B cell (primary cell): Measurements from ENCODE around the gene CAMK2B. TPM values are rescaled to one million over a fixed set of nuclear protein-coding genes. Genes with fewer than 3 reads are reported as not detected.

Experiments
- ATAC-seq: fragments of 200-7000 bp; cut with Tn5 transposase; one replicate; pipeline ENCODE4 v1.10.0; 2021; ENCODE audit warnings: low read depth, mild to moderate bottlenecking, moderate number of reproducible peaks, moderate library complexity
- CTCF ChIA-PET: fragments of 350-600 bp; sonication (Branson Sonifier 250); formaldehyde crosslinking; loops from one replicate; lab custom pipeline; 2021; ENCODE audit warnings: antibody characterized with exemption, inconsistent platforms; lab: Charles Lee
- POLR2A ChIA-PET: fragments of 350-600 bp; sonication (Branson Sonifier 250); formaldehyde crosslinking; loops from one replicate; lab custom pipeline; 2021; ENCODE audit warnings: antibody characterized with exemption; lab: Charles Lee
- DNase-seq: peaks from one replicate; pipeline ENCODE4 v3.0.0; 2013
- H2AFZ ChIP-seq: 2 replicates; pipeline ENCODE4 v1.6.1; 2012; ENCODE audit warnings: mild to moderate bottlenecking, low read depth, low read length; ENCODE audit not compliant: insufficient read depth, poor library complexity, severe bottlenecking
- H3K27ac ChIP-seq, 2 donors: 1 replicate in 1 of 2; 2 replicates in 1 of 2; pipeline ENCODE4 v1.5.1; 2012 to 2013; ENCODE audit warnings: low read length in 2 of 2, mild to moderate bottlenecking in 2 of 2, moderate library complexity in 1 of 2
- H3K27me3 ChIP-seq, 4 experiments: fragments of 200-600 bp in 1 of 4; sonication (generic) in 1 of 4; replicated peaks in 1 of 4; 1 replicate in 2 of 4; 2 replicates in 2 of 4; pipeline versions ENCODE4 v1.6.1 to v1.7.0; 2013 to 2016; ENCODE audit warnings: low read length in 3 of 4, mild to moderate bottlenecking in 2 of 4, mixed read lengths in 1 of 4, moderate library complexity in 1 of 4; ENCODE audit not compliant: insufficient read depth in 4 of 4, control insufficient read depth in 3 of 4; ENCODE audit errors: control extremely low read depth in 1 of 4
- H3K36me3 ChIP-seq, 2 experiments: replicated peaks in 1 of 2; 1 replicate in 1 of 2; 2 replicates in 1 of 2; pipeline versions ENCODE4 v1.6.1 to v1.7.1; 2013; ENCODE audit warnings: low read length in 1 of 2; ENCODE audit not compliant: insufficient read depth in 2 of 2, control insufficient read depth in 1 of 2; ENCODE audit errors: control extremely low read depth in 1 of 2, extremely low read depth in 1 of 2
- H3K4me1 ChIP-seq, 2 donors: fragments of 200-600 bp in 1 of 2; sonication (generic) in 1 of 2; 1 replicate in 1 of 2; 2 replicates in 1 of 2; pipeline versions ENCODE4 v1.5.1 to v1.6.1; 2013 to 2017; ENCODE audit warnings: low read length in 2 of 2; ENCODE audit not compliant: control insufficient read depth in 2 of 2, insufficient read depth in 2 of 2
- H3K4me2 ChIP-seq: replicated peaks from 2 replicates; pipeline ENCODE3; 2012; ENCODE audit warnings: mild to moderate bottlenecking, low read depth, low read length; ENCODE audit not compliant: poor library complexity, severe bottlenecking
- H3K4me3 ChIP-seq, 5 experiments: fragments of 200-600 bp in 1 of 5; sonication (generic) in 1 of 5; 1 replicate in 3 of 5; 2 replicates in 2 of 5; pipeline versions ENCODE4 v1.5.1 to v1.7.0; 2011 to 2016; ENCODE audit warnings: low read length in 4 of 5, mild to moderate bottlenecking in 4 of 5, low read depth in 2 of 5, control low read depth in 1 of 5, moderate library complexity in 1 of 5; ENCODE audit not compliant: insufficient read depth in 1 of 5; ENCODE audit errors: control extremely low read depth in 1 of 5, extremely low read depth in 1 of 5
- H3K79me2 ChIP-seq: fragments of 200-600 bp; sonication (generic); one replicate; pipeline ENCODE4 v1.6.0; 2016; ENCODE audit warnings: low read length; ENCODE audit not compliant: control insufficient read depth, insufficient read depth
- H3K9ac ChIP-seq: fragments of 200-600 bp; sonication (generic); 2 replicates; pipeline ENCODE4 v1.6.1; 2017; ENCODE audit warnings: mild to moderate bottlenecking, low read length, moderate library complexity
- H3K9me3 ChIP-seq, 3 donors: one replicate each; pipeline versions ENCODE4 v1.6.1 to v1.7.1; 2013; ENCODE audit warnings: low read length in 2 of 3; ENCODE audit not compliant: control insufficient read depth in 2 of 3, insufficient read depth in 1 of 3; ENCODE audit errors: control extremely low read depth in 1 of 3
- H4K20me1 ChIP-seq: 2 replicates; pipeline ENCODE4 v1.6.0; 2012; ENCODE audit warnings: mild to moderate bottlenecking, low read length; ENCODE audit not compliant: insufficient read depth, control insufficient read depth, poor library complexity, severe bottlenecking
- H3K27ac Mint-ChIP-seq: one replicate; pipeline ENCODE4 v1.8.0; 2021; ENCODE audit warnings: mixed read lengths
- H3K27me3 Mint-ChIP-seq: one replicate; pipeline ENCODE4 v1.8.0; 2021; ENCODE audit warnings: mixed read lengths
- H3K4me1 Mint-ChIP-seq: one replicate; pipeline ENCODE4 v1.8.0; 2021; ENCODE audit warnings: mixed read lengths
- H3K4me3 Mint-ChIP-seq: one replicate; pipeline ENCODE4 v1.8.0; 2021; ENCODE audit warnings: mixed read lengths
- H3K9me3 Mint-ChIP-seq: one replicate; pipeline ENCODE4 v1.8.0; 2022; ENCODE audit warnings: mixed read lengths; ENCODE audit not compliant: insufficient read depth
- CTCF ChIP-seq: fragments of 200-600 bp; IDR thresholded peaks from one replicate; pipeline ENCODE4 v1.8.0; 2022; ENCODE audit warnings: antibody characterized with exemption, mild to moderate bottlenecking
- EZH2 ChIP-seq: IDR thresholded peaks from 2 replicates; pipeline ENCODE4 v1.6.1; 2012; ENCODE audit warnings: borderline replicate concordance, low read depth, mild to moderate bottlenecking, moderate library complexity, low read length; ENCODE audit not compliant: insufficient read depth, poor library complexity, severe bottlenecking
- WGBS: methylation state at CpG from one replicate; pipeline ENCODE4 v1.1.5; 2013; ENCODE audit warnings: missing lambda C conversion rate; ENCODE audit not compliant: insufficient coverage; 5-methylcytosine and 5-hydroxymethylcytosine counted together
- intact Hi-C: fragments of 100-400 bp; cut with micrococcal nuclease; formaldehyde crosslinking; loops from one replicate; pipeline ENCODE4 v1.10.0; 2022
- polyA plus RNA-seq: library from polyadenylated mRNA; depleted of rRNA; stranded (reverse); fragments of >200 nt; gene quantifications from 2 replicates; pipeline ENCODE4 v1.2.3, GENCODE V29; 2012
- total RNA-seq, 2 donors: library from RNA; stranded (reverse); fragments of 120-200 nt in 1 of 2; gene quantifications; 1 replicate in 1 of 2; 2 replicates in 1 of 2; pipeline versions ENCODE4 v1.2.3 to v1.2.4, GENCODE V29; 2013 to 2022

CAMK2B gene
- total and polyA plus RNA-seq, 2 donors (not counting 1 experiment from before 2014, with no cell fraction given), result 0.42 TPM; not detected in 1

- no peak overlapping the region for H3K27ac ChIP-seq
- no peaks in the 10 kb centered on the region for H4K20me1 ChIP-seq
- DNase-seq (no peak), ATAC-seq (no peak)
- H3K4me2 ChIP-seq, result no peak overlapping the region
- peaks cover 16 to 18% of the 10 kb centered on the region in 2 donors for H3K4me1 ChIP-seq
- H3K9me3 Mint-ChIP-seq, result no peaks in the 10 kb centered on the region
- ChIA-PET POLR2A (no interaction called here), CTCF (no interaction called here)
- H3K4me3 Mint-ChIP-seq, result no peak overlapping the region
- peaks cover 0 to 16% (median 0%) of the 10 kb centered on the region in 3 donors for H3K9me3 ChIP-seq
- H3K79me2 ChIP-seq, result no peaks in the 10 kb centered on the region
- H3K27me3 ChIP-seq, result peaks cover 0 to 50% (median 10%) of the 10 kb centered on the region in 4 experiments
- peaks cover 9% of the 10 kb centered on the region for H3K27me3 Mint-ChIP-seq
- 88% methylated on average over 7 of the region's 7 CpGs for WGBS
- no peaks in the 10 kb centered on the region for H3K36me3 ChIP-seq
- intact Hi-C loops, result no loop called here
- no peak overlapping the region for H2AFZ ChIP-seq
- H3K9ac ChIP-seq, result no peak overlapping the region
- H3K27ac Mint-ChIP-seq, result no peak overlapping the region
- H3K4me3 ChIP-seq, result no peak overlapping the region
- H3K4me1 Mint-ChIP-seq, result peaks cover 11% of the 10 kb centered on the region
- TF ChIP-seq EZH2 (no peak), CTCF (no peak)
These were observed 18.0 kb downstream of the CAMK2B start for GRCh38 chr7:44307301-44307900.

GRCh38 chr7:44306606-44307005, 18.8 kb downstream of the CAMK2B start:
- Histone ChIP-seq H3K4me3 (no peak overlapping the region), H3K27me3 (peaks cover 0 to 44% (median 10%) of the 10 kb centered on the region in 4 experiments), H3K36me3 (no peaks in the 10 kb centered on the region), H2AFZ (no peak overlapping the region), H3K4me2 (no peak overlapping the region), H3K4me1 (peaks cover 16 to 18% of the 10 kb centered on the region in 2 donors), H3K9ac (no peak overlapping the region), H3K79me2 (no peaks in the 10 kb centered on the region), H3K27ac (no peak overlapping the region), H4K20me1 (no peaks in the 10 kb centered on the region), H3K9me3 (peaks cover 0 to 16% (median 0%) of the 10 kb centered on the region in 3 donors)
- CTCF ChIA-PET, result no interaction called here
- POLR2A ChIA-PET, result no interaction called here
- ATAC-seq, result no peak
- peaks cover 9% of the 10 kb centered on the region for H3K27me3 Mint-ChIP-seq
- 50% methylated on average over 2 of the region's 2 CpGs for WGBS
- TF ChIP-seq CTCF, result no peak
- intact Hi-C loops, result no loop called here
- no peak overlapping the region for H3K27ac Mint-ChIP-seq
- peaks cover 11% of the 10 kb centered on the region for H3K4me1 Mint-ChIP-seq
- DNase-seq, result no peak
- no peaks in the 10 kb centered on the region for H3K9me3 Mint-ChIP-seq
- H3K4me3 Mint-ChIP-seq, result no peak overlapping the region
